ENCODE measurements around the gene EPHX1.
"Not testable (repeated sequence)": the region's sequence is repeated elsewhere in the genome, so short reads cannot be mapped to it uniquely, and the experiment has no call there.

EPHX1 gene

DNA sequence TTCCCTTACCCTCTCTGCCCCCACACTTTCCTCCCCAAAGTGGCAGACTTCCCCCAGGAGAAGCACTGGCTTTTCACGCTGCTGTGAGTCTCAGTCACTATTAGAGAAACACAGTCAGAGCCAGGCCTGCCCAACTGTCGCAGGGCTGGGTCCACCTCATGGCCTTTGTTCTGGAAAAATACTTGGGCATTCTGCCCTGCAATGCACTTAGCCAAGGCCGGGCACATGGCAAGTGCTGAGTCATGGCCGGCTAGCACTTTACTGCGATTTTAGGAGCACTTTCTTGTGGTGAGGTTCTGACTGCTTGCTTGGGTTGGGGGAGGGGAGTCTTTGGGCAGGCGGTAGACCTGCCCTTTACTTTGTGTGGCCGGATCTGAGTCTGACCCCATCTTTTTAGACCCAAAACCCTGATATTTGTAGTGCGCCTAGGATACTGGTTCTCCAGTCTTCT is 7.7 kb downstream of the EPHX1 start:
- no peak for DNase-seq

DNA sequence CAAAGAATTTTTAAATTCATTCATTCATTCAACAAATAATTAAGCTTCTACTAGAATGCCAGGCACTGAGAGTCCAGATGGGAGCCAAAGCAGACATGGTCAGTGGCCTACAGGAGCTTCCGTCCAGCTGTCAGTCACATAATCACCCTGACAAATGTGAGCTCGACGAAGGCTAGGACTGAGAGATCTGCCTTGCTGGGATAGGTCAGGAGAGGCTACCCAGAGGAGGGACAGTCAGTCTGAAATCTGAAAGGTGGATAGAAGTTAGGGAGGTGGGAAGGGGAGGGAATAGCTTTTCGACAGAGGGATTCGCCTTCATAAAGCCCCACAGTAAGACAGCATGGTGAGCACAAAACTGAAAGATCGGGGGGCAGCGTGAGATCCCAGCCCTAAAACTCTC is 8.3 kb downstream of the EPHX1 start:
- DNase-seq: no peak

GRCh38 chr1:225819346-225820192 is 9.6 kb downstream of the EPHX1 start:
- no peak for DNase-seq

DNA sequence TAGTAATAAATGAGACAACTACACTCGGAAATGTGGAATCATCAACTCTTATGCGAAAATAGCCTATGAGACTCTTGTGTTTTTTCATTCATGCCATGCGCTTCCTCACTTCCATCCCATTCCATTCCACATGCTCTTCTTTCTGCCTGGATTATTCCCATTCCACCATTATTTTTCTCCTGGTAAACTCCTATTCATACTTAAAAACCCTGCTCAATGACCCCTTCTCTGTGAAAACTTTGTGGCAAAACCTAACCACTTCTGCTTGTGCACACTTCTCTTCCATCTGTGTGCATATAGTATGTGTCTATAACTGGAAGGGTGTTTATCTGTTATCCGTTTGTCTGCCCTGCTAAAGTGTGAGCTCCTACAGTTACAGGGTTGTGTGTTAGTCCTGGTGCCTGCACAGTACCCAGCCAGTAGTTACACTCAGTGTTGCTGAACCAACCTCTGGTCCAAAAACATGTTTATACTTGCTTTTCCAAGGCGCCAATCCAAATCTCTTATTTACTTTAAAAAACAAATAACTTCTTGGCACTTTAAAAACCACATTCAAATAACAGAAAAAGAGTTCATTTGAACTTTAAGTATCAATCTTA is 10.7 kb downstream of the EPHX1 start:
- no peak for DNase-seq

DNA sequence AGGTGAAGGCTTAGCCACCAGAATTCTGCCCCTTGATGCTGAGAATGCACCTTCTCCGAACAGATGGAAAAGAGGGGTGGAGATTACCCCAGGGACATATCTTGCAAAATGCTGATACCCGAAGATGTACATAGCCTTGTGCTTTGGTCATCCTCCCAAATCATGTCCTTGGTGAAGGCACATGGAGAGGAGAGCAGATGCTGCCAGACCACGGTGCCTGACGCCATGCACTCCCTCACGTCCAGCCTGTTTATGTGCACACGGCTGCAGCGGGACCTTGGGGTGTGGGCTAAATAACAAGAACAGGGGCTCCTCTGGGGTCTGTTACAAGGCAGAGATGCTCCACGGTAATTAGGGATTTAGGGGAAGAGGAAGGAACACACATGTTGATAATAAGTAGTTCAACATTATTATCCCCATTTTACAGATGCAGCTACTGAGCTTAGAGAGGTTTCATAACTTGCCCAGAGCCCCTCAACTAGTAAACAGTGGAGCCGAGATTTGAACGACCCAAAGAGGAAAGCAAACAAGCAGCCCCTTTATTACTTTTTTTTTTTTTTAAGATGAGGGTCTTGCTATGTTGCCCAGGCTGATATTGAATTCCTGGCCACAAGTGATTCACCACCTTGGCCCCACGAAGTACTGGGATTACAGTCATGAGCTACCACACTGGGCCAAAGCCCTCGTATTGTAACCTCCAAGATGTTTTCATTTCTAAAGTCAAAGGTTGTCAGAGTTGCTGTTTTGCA is 12.9 kb downstream of the EPHX1 start:
- no peak for DNase-seq

GRCh38 chr1:225823811-225824261 is 13.9 kb downstream of the EPHX1 start:
- no peak for DNase-seq

- DNase-seq: no peak
These were observed 14.6 kb downstream of the EPHX1 start for GRCh38 chr1:225824533-225824941.

GRCh38 chr1:225825078-225825477 is 15.2 kb downstream of the EPHX1 start:
- no peak for DNase-seq

- no peak for DNase-seq
These were observed 15.7 kb downstream of the EPHX1 start for GRCh38 chr1:225825607-225826007.

GRCh38 chr1:225827076-225827475 is 17.2 kb downstream of the EPHX1 start:
- no peak for DNase-seq

GRCh38 chr1:225828706-225829345 is 18.9 kb downstream of the EPHX1 start:
- no peak for DNase-seq

- no peak for DNase-seq
These were observed 20.9 kb downstream of the EPHX1 start for GRCh38 chr1:225830841-225831240.

DNA sequence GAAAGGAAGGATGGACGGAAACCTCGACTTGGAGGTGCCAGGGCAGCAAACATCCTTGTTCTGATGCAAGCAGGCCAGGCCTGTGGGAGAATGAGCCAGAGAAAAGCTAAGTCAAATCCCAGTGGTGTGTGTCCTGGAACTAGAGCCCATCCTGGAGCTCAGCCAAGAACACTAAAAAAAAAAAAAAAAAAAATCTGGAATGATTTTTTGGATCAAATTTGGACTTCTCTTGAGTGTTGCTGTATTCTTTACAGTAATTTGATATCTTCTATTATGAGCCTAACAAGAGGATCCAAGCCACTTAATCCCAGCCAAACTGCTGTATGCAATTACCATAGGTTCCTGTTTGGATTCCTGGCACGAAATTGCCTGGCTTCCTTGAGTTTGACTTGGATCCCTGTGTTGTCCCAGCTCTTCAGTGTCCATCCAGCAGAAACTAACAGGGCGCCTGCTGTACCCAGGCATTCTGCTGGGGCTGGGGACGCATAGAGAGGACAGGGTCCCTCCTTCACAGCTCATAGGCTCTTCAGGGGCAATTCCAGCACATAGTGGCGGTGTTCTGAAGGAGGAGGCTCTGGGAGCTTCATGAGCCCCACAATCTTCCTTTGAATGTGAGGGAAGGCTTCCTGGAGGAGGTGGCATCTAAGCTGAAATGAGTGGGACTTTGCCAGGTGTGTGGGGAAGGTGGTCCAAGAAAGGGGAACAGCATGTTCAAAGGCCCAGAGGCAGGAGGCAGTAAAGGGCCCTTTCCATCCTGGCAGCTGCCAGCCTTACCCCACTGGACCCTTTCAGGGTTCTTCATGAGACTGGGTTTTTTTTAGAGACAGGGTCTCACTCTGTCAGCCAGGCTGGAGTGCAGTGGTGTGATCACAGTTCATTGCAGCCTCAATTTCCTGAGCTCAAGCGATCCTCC is 24.7 kb downstream of the EPHX1 start:
- no peak for DNase-seq

GRCh38 chr1:225835856-225836255 is 25.9 kb downstream of the EPHX1 start:
- DNase-seq: no peak

- not testable (repeated sequence) for DNase-seq
These were observed 26.4 kb downstream of the EPHX1 start for GRCh38 chr1:225836296-225836695.

GRCh38 chr1:225838793-225839192 is 28.9 kb downstream of the EPHX1 start:
- no peak for DNase-seq

DNA sequence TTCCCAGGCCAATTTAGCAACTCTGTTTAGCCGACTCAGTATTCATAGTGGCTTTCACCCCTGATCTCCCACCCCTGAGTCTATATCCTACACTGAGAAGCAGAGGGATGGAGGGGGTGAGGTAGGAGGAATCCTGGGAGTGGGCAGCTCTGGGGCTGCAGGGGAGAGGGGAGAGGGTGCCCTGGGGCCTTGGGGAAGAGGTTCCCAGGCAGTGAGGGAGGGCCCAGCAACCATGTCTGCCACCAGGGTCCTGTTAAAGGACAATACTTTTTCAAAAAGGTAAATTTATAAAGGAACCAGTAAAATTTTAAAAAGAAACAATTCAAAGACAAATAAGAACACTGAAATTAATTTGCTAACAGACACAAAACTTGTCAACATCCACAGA is 30.3 kb downstream of the EPHX1 start:
- DNase-seq: no peak

GRCh38 chr1:225840713-225841112 is 30.8 kb downstream of the EPHX1 start:
- DNase-seq: no peak

DNA sequence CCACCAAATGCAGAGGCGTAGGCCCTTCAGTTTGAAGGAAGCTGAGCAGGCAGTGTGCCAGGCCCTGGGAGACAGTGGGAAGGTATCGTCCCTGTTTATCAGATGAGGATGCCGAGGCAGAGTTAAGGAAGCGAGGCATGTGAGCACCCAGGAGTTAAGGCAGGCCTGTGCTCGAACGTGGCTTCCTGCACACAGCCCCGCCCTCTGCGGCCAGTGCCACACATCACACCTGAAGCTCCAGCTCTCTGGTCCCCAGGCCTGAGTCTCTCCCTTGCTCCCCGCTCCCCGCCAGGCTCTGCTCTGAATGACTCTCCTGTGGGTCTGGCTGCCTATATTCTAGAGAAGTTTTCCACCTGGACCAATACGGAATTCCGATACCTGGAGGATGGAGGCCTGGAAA is 32.1 kb downstream of the EPHX1 start:
- DNase-seq: no peak

GRCh38 chr1:225842788-225843425 is 33.0 kb downstream of the EPHX1 start:
- no peak for DNase-seq

GRCh38 chr1:225843426-225843795 is 33.5 kb downstream of the EPHX1 start:
- no peak for DNase-seq
